Frontal cortex (tissue), 4 donors: Measurements from ENCODE around the gene EFNA5. TPM values are rescaled to one million over a fixed set of nuclear protein-coding genes. Genes with fewer than 3 reads are reported as not detected.

Source experiments
- DNase-seq, 2 donors: peaks; one replicate each; pipeline ENCODE4 v3.0.0; 2012; ENCODE audit warnings: low spot score in 2 of 2
- FAIRE-seq: peaks from 2 replicates; lab custom pipeline; 2012; peaks lifted over from hg19 to GRCh38; lab: Jason Lieb, UNC
- total RNA-seq: library from RNA; depleted of rRNA; stranded (reverse); fragments of >200 nt; gene quantifications from one replicate; pipeline ENCODE4 v1.2.3, GENCODE V29; 2014
- donor health status: control.
- donor health status: control.
- donor health status: control.

EFNA5 gene
- total RNA-seq, 1 donor from 2014 or later: 13.5 TPM

DNA sequence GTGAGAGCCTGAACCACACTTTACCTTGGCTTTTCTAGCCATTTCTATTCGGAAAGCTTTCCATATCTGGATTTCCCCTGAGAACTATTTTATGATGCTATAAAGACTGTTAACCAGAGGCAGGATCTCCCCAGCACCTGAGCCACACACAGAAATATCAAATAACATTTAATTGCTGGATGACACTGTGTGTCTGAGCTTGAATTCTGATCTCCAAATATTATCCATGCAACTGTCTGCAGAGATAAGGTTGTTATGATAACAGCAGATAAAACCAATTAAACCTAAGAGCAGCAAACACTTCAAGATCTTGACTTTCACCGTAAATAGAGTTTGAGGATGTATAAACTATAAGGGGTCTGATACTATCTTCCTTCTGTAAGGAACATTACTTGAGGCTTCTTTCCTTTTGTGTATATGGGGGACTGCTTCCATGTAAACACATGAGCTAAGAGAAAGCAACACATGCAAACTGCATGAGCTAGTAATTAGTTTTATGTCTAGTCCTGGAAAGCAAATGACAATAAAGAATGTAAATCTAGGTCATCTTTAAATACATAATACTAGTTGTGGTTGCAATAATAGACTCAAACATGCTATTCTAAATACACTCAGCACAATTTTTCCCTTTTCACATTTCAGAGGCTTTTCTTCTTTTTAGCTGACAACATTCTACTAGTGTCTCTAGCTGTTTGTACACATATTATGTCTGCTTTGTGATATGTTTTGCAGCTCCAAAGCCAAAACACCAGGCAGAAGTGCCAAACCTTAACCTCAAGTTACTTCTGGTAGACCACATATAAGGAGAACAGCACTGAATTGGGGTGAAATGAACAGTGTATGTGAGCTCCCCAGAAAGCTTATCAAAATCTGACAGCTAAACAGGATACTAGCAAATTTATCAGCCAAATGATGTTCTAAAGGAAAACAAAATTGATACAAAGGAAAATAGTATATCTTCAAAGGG, 136.5 kb downstream of the EFNA5 start:
- no peak for FAIRE-seq
- no peak for DNase-seq

DNA sequence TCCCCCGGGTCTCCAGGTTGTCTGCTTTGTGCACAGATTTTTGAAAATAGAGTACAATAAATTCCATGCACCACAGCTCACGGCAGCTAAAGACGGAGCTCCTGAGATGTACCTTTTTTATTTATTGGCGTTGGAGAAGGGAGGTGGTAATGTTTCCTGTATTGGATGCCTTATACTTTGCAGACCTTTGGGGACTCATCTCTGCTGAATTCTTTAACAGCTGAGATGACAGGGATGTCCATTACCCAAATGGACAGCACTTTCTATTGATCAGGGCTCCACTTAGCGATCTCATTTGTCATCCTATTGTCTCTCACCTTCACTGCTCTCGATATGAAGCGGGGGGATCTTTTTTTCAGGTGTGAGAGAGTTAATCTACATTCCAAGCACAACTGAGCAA, 137.8 kb downstream of the EFNA5 start:
- DNase-seq (no peak), FAIRE-seq (no peak)

GRCh38 chr5:107532169-107532878, 138.4 kb downstream of the EFNA5 start:
- DNase-seq (no peak), FAIRE-seq (no peak)

DNA sequence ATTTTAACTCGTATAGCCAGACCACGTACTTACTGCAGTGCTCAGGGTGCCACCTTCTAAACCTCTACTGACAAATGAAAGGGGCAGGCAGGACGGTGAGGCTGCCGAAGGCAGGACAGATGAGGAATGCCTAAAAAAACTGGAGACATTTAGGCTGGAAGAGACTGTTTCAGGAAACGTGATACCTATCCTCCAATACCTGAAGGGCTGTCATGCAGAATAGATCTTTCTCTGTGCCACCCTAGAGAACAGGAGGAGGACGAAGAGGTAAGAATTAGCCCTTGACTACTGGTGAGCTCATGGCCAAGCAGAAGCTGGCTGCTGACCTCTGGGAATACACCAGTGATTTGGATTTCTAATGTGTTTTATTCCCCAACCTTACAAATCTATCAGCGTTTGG, 139.4 kb downstream of the EFNA5 start:
- DNase-seq (no peak), FAIRE-seq (no peak)

- no peak for FAIRE-seq
Observed at GRCh38 chr5:107529618-107530017, 141.1 kb downstream of the EFNA5 start.

GRCh38 chr5:107526270-107526937, 144.3 kb downstream of the EFNA5 start:
- no peak for DNase-seq
- no peak for FAIRE-seq

More at GRCh38 chr5:107529618-107530017, 141.1 kb downstream of the EFNA5 start:
- no peak for DNase-seq

GRCh38 chr5:107524111-107524510, 146.6 kb downstream of the EFNA5 start:
- FAIRE-seq (no peak), DNase-seq (no peak)

DNA sequence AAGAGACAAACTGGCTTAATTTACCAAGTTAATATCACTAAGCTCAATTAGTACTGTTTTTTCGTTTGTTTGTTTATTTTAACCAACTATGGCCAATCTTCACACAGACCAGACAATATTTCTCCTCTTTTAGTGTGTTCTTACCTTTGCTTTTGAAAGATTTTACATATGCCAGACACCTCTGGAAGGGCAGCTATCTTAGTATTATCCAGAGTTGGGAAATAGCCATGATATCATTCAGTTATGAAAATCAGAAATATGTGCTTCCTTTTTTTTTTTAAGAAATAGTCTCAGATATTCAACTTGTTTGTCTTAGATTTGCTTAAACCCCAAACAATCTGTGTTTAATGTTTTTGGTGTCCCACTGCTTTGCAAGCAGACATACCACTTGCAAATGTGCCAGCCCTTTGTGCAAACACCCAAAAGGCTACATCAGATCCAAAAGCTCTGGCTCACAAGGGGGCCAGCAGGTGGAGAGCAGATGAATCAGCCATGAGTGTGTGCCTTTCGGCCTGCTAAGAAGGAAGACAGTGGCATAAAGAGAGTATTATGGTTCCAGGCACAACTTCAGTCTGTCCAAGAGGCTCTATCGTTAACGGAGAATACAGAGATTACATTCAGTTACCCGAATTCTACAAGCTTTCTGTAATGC, 147.6 kb downstream of the EFNA5 start:
- no peak for DNase-seq
- FAIRE-seq: no peak

GRCh38 chr5:107522456-107522855, 148.3 kb downstream of the EFNA5 start:
- FAIRE-seq (no peak), DNase-seq (no peak)

GRCh38 chr5:107519900-107520354, 150.8 kb downstream of the EFNA5 start:
- DNase-seq (no peak), FAIRE-seq (no peak)

DNA sequence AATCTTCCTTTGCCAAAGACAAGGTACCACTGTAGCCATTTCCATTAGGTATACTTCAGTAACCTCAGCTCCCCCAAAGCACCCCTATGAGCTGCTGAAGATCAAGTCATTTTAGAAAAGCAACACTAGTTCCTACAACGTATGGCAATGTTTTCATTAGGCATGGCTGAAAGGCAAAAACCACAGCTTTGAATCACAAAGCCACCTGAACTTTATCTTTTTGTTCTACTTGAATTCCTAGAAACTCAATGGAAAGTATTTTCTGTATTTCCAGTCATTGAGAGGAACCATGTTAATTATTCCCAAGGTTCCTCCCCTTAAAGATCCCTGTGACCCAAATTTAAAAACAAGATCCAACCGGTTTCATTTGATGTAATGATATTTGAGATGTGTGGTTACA, 152.1 kb downstream of the EFNA5 start:
- DNase-seq: no peak
- FAIRE-seq: no peak

GRCh38 chr5:107518190-107518589, 152.5 kb downstream of the EFNA5 start:
- DNase-seq: no peak
- no peak for FAIRE-seq

DNA sequence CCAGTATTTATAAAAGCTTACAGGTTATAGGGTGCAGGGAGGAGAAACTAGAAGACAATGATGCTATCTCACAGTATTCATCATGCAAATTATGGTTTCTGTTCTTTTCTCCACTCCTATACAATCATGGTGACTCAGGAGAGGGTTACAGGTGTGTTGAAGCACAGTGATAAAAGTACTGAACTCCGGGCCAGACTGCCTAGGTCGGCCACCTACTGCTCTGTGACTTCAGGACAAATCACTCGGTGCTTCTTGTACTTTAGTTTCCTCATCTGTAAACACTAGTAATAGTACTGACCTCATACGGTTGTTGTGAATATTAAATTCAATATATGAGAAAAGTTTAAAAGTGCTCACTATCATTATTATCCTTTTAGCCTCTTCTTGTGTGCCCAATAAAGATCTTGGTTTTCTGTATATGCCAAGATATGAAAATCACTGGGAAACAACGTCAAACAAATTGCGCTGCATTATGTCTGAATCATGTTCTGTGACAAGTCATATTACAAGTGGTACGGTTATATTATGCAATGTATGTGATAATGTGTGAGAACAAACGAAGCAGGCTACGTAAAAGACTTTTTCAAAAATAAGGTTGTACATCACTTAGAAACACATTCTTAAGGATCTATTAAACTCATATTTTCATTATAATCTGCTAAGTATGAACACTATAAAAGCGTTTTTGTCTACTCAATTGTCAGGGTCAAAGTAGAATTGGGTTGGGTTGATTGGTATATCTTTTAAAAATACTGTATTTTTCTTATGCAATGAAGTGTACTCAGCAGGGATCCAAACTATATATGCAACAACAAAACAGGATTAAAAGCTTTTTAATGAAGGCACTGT, 153.3 kb downstream of the EFNA5 start:
- no peak for FAIRE-seq
- no peak for DNase-seq

- no peak for FAIRE-seq
- DNase-seq: no peak
Observed at GRCh38 chr5:107516452-107517184, 154.1 kb downstream of the EFNA5 start.

- no peak for FAIRE-seq
Observed at GRCh38 chr5:107515521-107516080, 155.1 kb downstream of the EFNA5 start.

DNA sequence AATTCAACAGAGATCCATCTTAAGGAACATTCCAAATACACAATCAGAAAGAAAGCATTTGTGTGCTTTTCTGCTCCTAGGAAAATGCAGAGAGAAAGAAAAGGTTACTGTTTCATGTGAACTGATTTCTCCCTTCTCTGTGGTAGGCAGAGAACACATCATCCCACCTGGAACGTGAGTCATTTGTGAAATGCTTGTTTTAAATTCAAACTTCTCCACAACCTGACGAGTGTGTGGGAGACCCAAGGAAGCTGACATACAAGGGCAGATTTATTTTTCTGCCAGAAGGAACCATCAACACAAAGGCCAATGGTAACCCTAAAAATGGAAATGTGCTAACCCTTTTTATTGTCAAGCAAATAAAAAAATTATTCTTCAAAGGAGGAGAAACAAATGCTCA, 156.4 kb downstream of the EFNA5 start:
- DNase-seq (no peak), FAIRE-seq (no peak)

More at GRCh38 chr5:107515521-107516080, 155.1 kb downstream of the EFNA5 start:
- no peak for DNase-seq

DNA sequence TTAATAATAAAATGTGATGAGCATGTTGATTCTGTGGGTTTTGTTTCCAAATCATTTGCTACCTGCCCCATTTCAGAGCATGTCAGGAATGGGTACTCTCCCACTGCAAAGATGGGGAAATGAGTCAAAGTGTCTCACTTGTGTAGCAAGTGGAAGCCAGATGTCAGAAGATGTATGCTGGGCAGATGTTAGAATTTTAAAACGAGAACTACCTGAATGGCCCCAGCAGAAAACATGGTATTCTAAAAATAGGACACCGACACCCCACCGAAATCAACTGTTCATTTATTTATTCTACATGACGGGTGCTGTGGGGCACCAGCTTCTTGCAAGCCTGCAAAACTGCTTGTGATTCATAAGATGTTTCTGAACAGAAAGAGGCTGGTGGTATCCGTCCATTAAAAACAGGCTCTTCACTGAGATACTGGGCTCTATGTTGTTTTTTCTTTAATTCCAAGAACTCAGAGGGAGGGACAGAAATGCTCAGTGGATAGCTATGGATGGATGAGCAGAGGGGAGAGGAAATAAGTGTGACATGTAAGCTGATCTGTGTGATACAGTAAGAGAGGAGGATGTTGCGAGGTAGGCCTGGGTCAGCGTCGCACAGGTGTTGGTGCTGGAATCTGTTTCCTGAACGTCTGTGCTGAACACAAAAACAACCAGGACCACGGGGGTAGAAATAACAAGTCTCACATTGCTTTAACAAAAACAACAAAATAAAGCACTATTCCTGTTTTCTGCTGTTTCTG, 157.2 kb downstream of the EFNA5 start:
- DNase-seq (no peak), FAIRE-seq (no peak)
